Right lobe of liver (tissue), 6 donors: ENCODE measurements around the gene STEAP1B. TPM values are rescaled to one million over a fixed set of nuclear protein-coding genes. Genes with fewer than 3 reads are reported as not detected.
"Not testable (repeated sequence)": the region's sequence is repeated elsewhere in the genome, so short reads cannot be mapped to it uniquely, and the experiment has no call there.

Source experiments
- ATAC-seq, 4 donors: fragments of 200-7000 bp; cut with Tn5 transposase; one replicate each; pipeline ENCODE4 v1.9.1; 2020; ENCODE audit warnings: mild to moderate bottlenecking in 4 of 4, moderate library complexity in 4 of 4
- DNase-seq, 3 donors: peaks; one replicate each; pipeline ENCODE4 v3.0.0-alpha.2; 2020
- H3K27ac ChIP-seq, 3 donors: fragments of 200-600 bp; one replicate each; pipeline ENCODE4 v1.8.0; 2022
- H3K27me3 ChIP-seq, 2 donors: fragments of 200-600 bp; one replicate each; pipeline ENCODE4 v1.8.0; 2022
- H3K36me3 ChIP-seq, 4 donors: fragments of 200-600 bp; sonication (generic) in 1 of 4; one replicate each; pipeline versions ENCODE4 v1.5.1 to v1.8.0; 2017 to 2022; ENCODE audit warnings: control low read depth in 1 of 4
- H3K4me1 ChIP-seq, 4 donors: fragments of 200-600 bp; sonication (generic) in 1 of 4; one replicate each; pipeline versions ENCODE4 v1.5.1 to v1.8.0; 2017 to 2022; ENCODE audit warnings: control low read depth in 1 of 4
- H3K4me3 ChIP-seq, 3 donors: fragments of 200-600 bp; one replicate each; pipeline ENCODE4 v1.8.0; 2022
- H3K9me3 ChIP-seq, 4 donors: fragments of 200-600 bp; sonication (generic) in 1 of 4; one replicate each; pipeline versions ENCODE4 v1.5.1 to v1.8.0; 2017 to 2022; ENCODE audit warnings: control low read depth in 1 of 4
- CTCF ChIP-seq, 4 donors: fragments of 200-600 bp in 3 of 4; fragments of 450-650 bp in 1 of 4; IDR thresholded peaks; one replicate each; pipeline versions ENCODE4 v1.5.1 to v1.8.0; 2016 to 2022; ENCODE audit warnings: antibody characterized with exemption in 4 of 4, mild to moderate bottlenecking in 2 of 4
- POLR2A ChIP-seq: fragments of 450-650 bp; IDR thresholded peaks from one replicate; pipeline ENCODE4 v1.6.1; 2017; ENCODE audit warnings: antibody characterized with exemption, mild to moderate bottlenecking
- WGBS: methylation state at CpG from one replicate; pipeline ENCODE4 v1.1.6; 2018; ENCODE audit warnings: low coverage, low lambda C conversion rate; ENCODE audit not compliant: insufficient coverage; ENCODE audit errors: missing lambda C conversion rate; 5-methylcytosine and 5-hydroxymethylcytosine counted together
- intact Hi-C, 2 donors: fragments of 100-400 bp; cut with DNase I; formaldehyde crosslinking; loops; one replicate each; pipeline versions ENCODE4 v1.11.2 to v1.14.1; 2022
- total RNA-seq, 6 experiments: library from RNA; depleted of rRNA in 2 of 6; stranded (reverse); fragments of >200 nt in 2 of 6; fragmentation: NEBNext Ultra II Directional in 3 of 6; extraction: Animal tissue kit (Norgen Biotek cat#: 25700) in 3 of 6; gene quantifications; one replicate each; pipeline versions ENCODE4 v1.1.0 to v1.2.4, GENCODE V29; 2016 to 2023
- donor health status: DM: no; HTN: yes; CAD: no.
- donor health status: DM: no; HTN: no; CAD: no.
- donor health status: DM: no; HTN: no; CAD: no.
- donor health status: DM: no; HTN: yes; CAD: no.
- donor health status: DM: no; HTN: yes; CAD: no.

STEAP1B gene
- total RNA-seq, 6 experiments from 2014 or later = 0.25 to 0.60 TPM; not detected in 4

- 46% methylated on average over 4 of the region's 4 CpGs for WGBS
- no peaks in the 10 kb centered on the region for H3K36me3 ChIP-seq
- TF ChIP-seq CTCF (IDR thresholded peaks at IDR 0.05) (no peak), POLR2A (no peak)
Measured at GRCh38 chr7:22452960-22453558, 46.9 kb downstream of the STEAP1B start.

GRCh38 chr7:22452142-22452959 is 47.6 kb downstream of the STEAP1B start:
- WGBS = 11% methylated on average over 19 of the region's 19 CpGs
- no peaks in the 10 kb centered on the region for H3K36me3 ChIP-seq
- peak in 2 of 3 donors; percentile 61 to 70 for DNase-seq
- H3K4me3 ChIP-seq = peak overlapping the region in 2 of 3 donors; percentile 22 to 27
- peak; percentile 94 to 99 (median 96) for ATAC-seq
- intact Hi-C loops = no loop called here
- H3K27me3 ChIP-seq = no peaks in the 10 kb centered on the region
- peak; percentile 70 to 82 (median 76) for TF ChIP-seq CTCF (IDR thresholded peaks at IDR 0.05)
- no peak for TF ChIP-seq POLR2A
- H3K9me3 ChIP-seq = no peaks in the 10 kb centered on the region
- peaks cover 0 to 4% (median 0%) of the 10 kb centered on the region in 4 donors for H3K4me1 ChIP-seq
- no peak overlapping the region for H3K27ac ChIP-seq

More at GRCh38 chr7:22452960-22453558, 46.9 kb downstream of the STEAP1B start:
- no peaks in the 10 kb centered on the region for H3K9me3 ChIP-seq
- no peaks in the 10 kb centered on the region for H3K27me3 ChIP-seq
- intact Hi-C loops = no loop called here
- H3K27ac ChIP-seq = no peak overlapping the region
- peaks cover 0 to 4% (median 0%) of the 10 kb centered on the region in 4 donors for H3K4me1 ChIP-seq
- H3K4me3 ChIP-seq = no peak overlapping the region
- ATAC-seq = no peak
- DNase-seq = no peak

- H3K27ac ChIP-seq, ATAC-seq, DNase-seq, H3K4me3 ChIP-seq, intact Hi-C loops, H3K36me3 ChIP-seq, H3K9me3 ChIP-seq, H3K27me3 ChIP-seq, H3K4me1 ChIP-seq: not testable (repeated sequence)
Measured at GRCh38 chr7:22450013-22450412, 50.0 kb downstream of the STEAP1B start.

- TF ChIP-seq POLR2A (no peak), CTCF (IDR thresholded peaks at IDR 0.05) (no peak)
Measured at GRCh38 chr7:22447762-22448161, 52.2 kb downstream of the STEAP1B start.

GRCh38 chr7:22447008-22447407 is 53.0 kb downstream of the STEAP1B start:
- Histone ChIP-seq H3K4me3 (no peak overlapping the region), H3K27me3 (no peaks in the 10 kb centered on the region), H3K27ac (no peak overlapping the region), H3K36me3 (no peaks in the 10 kb centered on the region), H3K9me3 (no peaks in the 10 kb centered on the region), H3K4me1 (no peaks in the 10 kb centered on the region)
- DNase-seq (no peak), ATAC-seq (no peak)
- intact Hi-C loops = no loop called here
- TF ChIP-seq CTCF (IDR thresholded peaks at IDR 0.05) (no peak), POLR2A (no peak)

More at GRCh38 chr7:22447762-22448161, 52.2 kb downstream of the STEAP1B start:
- Histone ChIP-seq H3K36me3 (no peaks in the 10 kb centered on the region), H3K27ac (no peak overlapping the region), H3K9me3 (no peaks in the 10 kb centered on the region), H3K27me3 (no peaks in the 10 kb centered on the region), H3K4me1 (peaks cover 0 to 4% (median 0%) of the 10 kb centered on the region in 4 donors), H3K4me3 (no peak overlapping the region)
- 77% methylated on average over 3 of the region's 3 CpGs for WGBS
- no peak for ATAC-seq
- intact Hi-C loops = no loop called here
- no peak for DNase-seq
